LNCaP clone FGC (cell line): ENCODE measurements around the gene ARID3A.

ENCODE experiments used
- DNase-seq: peaks from one replicate; pipeline ENCODE4 v3.0.0-alpha.2; 2011; ENCODE audit warnings: low read depth
- H3K4me3 ChIP-seq: 2 replicates; pipeline ENCODE4 v1.5.1; 2011; ENCODE audit warnings: mild to moderate bottlenecking, low read depth, low read length, control low read depth
- TF ChIP-seq, protein P1 (sequence below): IDR thresholded peaks from 2 replicates; pipeline ENCODE4 v1.5.1; 2012; ENCODE audit warnings: mild to moderate bottlenecking; ENCODE audit not compliant: control insufficient read depth, insufficient read depth; ENCODE audit errors: extremely low read depth

ARID3A gene

DNA sequence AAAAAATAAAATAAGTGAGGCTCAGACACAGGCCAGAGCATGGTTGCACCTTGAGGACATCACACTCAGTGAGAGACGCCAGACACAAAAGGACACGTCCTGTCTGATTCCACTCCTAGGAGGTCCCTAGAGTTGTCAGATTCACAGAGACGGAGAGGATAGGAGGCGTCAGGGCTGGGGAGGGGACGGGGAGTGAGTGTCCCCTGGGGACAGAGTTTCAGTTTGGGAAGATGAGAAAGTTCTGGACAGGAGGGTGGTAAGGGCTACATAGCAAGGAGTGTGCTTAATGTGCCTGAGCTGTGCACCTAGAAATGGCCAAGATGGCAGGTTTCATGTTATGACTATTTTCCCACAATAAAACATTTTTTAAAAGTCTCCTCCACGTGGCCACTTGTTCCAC is 72.2 kb downstream of the ARID3A start:
- DNase-seq, result no peak
- TF ChIP-seq, protein P1, sequence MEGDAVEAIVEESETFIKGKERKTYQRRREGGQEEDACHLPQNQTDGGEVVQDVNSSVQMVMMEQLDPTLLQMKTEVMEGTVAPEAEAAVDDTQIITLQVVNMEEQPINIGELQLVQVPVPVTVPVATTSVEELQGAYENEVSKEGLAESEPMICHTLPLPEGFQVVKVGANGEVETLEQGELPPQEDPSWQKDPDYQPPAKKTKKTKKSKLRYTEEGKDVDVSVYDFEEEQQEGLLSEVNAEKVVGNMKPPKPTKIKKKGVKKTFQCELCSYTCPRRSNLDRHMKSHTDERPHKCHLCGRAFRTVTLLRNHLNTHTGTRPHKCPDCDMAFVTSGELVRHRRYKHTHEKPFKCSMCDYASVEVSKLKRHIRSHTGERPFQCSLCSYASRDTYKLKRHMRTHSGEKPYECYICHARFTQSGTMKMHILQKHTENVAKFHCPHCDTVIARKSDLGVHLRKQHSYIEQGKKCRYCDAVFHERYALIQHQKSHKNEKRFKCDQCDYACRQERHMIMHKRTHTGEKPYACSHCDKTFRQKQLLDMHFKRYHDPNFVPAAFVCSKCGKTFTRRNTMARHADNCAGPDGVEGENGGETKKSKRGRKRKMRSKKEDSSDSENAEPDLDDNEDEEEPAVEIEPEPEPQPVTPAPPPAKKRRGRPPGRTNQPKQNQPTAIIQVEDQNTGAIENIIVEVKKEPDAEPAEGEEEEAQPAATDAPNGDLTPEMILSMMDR, result no peak
- no peak overlapping the region for H3K4me3 ChIP-seq

DNA sequence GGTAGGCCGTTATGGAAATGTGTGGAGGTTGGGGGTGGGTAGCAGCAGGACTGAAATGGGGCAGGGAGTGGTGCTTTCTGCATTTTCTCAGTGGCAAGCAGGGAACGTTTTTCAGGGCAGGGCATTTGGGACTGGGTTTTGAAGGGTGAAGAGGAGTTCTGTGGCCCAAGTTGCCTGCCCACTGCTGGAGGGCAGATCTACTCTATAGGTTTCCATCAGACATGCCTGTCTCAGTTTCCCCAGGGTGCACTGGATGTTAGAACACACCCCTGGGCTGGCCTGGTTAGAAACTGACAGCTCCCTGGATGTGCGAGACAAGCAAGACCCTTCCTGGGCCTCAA is 73.5 kb downstream of the ARID3A start:
- DNase-seq, result no peak
- TF ChIP-seq, protein P1, result no peak
- H3K4me3 ChIP-seq, result no peak overlapping the region

DNA sequence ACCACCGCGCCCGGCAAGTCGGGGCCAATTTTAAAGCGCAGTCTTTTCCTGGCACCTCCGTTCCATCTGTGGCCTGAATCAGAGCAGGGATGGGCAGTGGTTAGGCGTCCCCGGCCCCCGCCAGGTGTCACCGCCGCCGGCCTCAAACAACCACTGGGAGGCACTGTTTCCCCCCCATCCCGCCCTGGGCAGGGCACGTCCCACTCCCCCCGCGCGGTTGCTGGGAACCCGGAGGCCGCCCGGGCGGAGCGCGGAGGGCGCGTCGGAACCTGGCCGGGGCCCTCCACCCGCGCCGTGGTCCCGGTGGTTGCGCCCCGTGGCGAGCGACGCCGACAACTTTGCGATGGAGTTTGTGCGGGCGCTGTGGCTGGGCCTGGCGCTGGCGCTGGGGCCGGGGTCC is 74.3 kb downstream of the ARID3A start, which contains the start of gene GRIN3B:
GRIN3B (plus strand) TSS at position 325 of the 400 bp plus-strand sequence; CDS start at position 344, 19 bp downstream.
- H3K4me3 ChIP-seq, result no peak within 1 kb of the TSS
- no peak for DNase-seq
- TF ChIP-seq, protein P1, result peak; percentile 69

DNA sequence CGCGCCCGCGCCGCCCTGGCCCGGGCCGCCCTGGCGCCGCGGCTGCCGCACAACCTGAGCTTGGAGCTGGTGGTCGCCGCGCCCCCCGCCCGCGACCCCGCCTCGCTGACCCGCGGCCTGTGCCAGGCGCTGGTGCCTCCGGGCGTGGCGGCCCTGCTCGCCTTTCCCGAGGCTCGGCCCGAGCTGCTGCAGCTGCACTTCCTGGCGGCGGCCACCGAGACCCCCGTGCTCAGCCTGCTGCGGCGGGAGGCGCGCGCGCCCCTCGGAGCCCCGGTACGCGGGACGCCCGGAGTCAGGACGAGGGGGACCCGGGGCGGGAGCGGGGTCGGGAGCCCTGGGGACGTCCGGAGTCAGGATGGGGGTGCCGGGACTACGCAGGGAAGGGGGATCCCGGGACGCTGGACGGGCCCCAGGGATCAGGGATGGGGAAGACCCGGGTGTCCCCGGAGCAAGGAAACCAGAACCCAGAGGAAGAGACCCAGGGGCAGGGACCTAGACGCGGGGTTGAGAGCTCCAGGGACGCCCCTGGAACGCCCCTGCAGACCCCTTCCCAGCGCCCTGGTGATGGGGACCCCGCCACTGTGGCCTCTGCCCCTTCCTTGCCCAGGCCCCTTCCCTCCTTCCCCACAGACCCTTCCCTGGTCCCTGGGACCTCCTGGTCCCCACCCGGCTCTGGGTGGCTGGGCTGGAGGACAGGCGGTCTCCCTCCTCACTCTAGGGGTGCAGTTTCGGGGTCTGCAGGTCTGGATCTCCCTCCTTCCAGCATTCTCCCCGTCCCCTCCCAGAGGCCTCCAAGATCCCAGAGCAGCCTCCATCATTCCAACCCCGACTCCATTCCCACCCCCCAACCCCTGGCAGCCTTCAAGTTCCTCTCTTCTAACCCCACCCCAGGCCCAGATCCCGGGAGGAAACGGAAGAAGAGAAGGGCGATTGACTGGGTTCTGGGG is 75.0 kb downstream of the ARID3A start:
- no peak for DNase-seq
- H3K4me3 ChIP-seq, result no peak overlapping the region
- TF ChIP-seq, protein P1, result no peak

DNA sequence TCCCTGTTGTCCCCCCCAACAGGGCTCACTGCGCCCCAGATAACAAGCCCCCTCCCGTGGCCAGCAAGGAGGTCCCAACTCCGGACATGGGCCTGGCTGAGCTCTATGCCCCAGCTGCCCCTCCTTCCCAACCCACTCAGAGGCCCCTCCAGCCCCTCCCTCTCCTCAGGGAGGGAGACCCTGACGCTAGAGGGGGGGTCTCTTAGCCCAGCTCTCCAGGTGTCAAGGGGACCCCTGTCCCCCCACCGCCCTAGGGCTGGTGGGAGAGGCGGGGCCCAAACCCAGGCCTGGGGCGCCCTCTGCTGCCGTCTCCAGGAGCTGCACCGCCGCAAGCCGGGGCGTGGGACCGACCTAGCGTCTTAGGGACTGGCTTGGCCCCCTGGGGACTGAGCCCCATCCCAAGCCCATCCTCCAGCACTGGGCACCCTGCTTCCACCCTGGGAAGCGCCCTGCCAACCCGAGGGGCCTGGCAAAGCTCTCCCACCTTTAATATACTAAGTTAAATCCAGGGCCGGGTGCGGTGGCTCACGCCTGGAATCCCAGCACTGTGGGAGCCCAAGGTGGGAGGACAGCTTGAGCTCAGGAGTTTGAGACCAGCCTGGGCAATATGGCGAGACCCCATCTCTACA is 75.8 kb downstream of the ARID3A start:
- H3K4me3 ChIP-seq, result no peak overlapping the region
- TF ChIP-seq, protein P1, result peak; percentile 90
- no peak for DNase-seq

DNA sequence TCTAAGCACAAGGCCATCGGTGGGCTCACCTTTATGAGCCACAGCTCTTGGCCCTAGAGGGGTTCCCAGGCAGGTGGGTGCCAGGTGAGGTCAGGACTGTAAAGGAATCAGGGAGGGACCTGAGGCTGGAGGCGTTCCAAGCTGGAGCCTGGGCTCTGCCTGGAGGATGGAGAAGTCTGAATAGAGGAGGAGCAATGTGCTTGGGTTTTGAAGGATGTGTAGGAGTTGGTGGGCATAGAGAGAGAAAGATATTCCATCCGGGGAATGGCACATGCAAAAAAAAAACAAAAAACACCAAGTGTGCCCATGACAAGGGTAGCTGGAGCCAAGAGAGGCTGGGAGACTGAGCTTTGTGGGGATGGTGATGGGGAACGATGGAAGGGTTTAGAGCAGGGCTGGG is 76.8 kb downstream of the ARID3A start:
- TF ChIP-seq, protein P1, result no peak
- H3K4me3 ChIP-seq, result no peak overlapping the region
- no peak for DNase-seq
